HFFc6 (cell line): ENCODE data around the gene FOXB1. TPM values are rescaled to one million over a fixed set of nuclear protein-coding genes. Genes with fewer than 3 reads are reported as not detected.

Source experiments
- DNase-seq: peaks from one replicate; pipeline ENCODE4 v3.0.0-alpha.2; 2018
- H3K27ac Mint-ChIP-seq: 2 replicates; pipeline ENCODE4 v1.8.0; 2020; ENCODE audit warnings: mild to moderate bottlenecking, mixed read lengths
- H3K27me3 Mint-ChIP-seq: 2 replicates; pipeline ENCODE4 v1.8.0; 2021; ENCODE audit warnings: mild to moderate bottlenecking, moderate library complexity, mixed read lengths; ENCODE audit not compliant: insufficient read depth
- H3K36me3 Mint-ChIP-seq: 2 replicates; pipeline ENCODE4 v1.8.0; 2021; ENCODE audit warnings: low read depth, mixed read lengths
- H3K4me1 Mint-ChIP-seq: 2 replicates; pipeline ENCODE4 v1.8.0; 2020; ENCODE audit warnings: low read depth, mixed read lengths
- H3K4me3 Mint-ChIP-seq: 2 replicates; pipeline ENCODE4 v1.8.0; 2020; ENCODE audit warnings: mild to moderate bottlenecking, moderate library complexity, mixed read lengths
- H3K9me3 Mint-ChIP-seq: 2 replicates; pipeline ENCODE4 v1.8.0; 2020; ENCODE audit warnings: mild to moderate bottlenecking, mixed read lengths
- total RNA-seq, 6 experiments: library from RNA; stranded (reverse); fragmentation: NEBNext Ultra II Directional; extraction: Animal tissue kit (Norgen Biotek cat#: 25700); gene quantifications; 2 replicates in 1 of 6; 3 replicates in 5 of 6; pipeline ENCODE4 v1.2.3, GENCODE V29; 2021
- TF ChIP-seq, protein P1 (sequence below): fragments of 200-600 bp; sonication (generic); IDR thresholded peaks from 2 replicates; pipeline ENCODE4 v1.5.0; 2021; ENCODE audit warnings: antibody characterized with exemption, mild to moderate bottlenecking

The FOXB1 gene
- total RNA-seq, 6 experiments from 2014 or later = not detected

DNA sequence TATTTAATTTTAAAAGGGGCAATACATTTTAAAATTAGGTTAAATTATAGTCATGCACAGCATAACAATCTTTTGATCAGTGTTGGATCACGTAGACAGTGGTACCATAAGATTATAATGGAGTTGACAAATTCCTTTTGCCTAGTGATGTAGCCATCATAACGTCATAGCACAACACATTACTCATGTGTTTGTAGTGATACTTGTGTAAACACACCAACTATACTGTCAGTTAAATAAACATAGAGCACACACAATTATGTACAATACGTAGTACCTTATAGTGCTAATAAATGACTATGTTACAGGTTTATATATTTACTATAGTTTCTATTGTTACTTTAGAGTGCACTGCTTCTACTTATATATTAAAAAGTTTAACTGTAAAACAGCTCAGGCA lies 31.2 kb downstream of the FOXB1 start:
- Mint-ChIP-seq H3K4me3 (no peak overlapping the region), H3K36me3 (no peaks in the 10 kb centered on the region), H3K27me3 (peaks cover 4% of the 10 kb centered on the region; the same call in 1 of the 2 replicates), H3K27ac (no peak overlapping the region), H3K9me3 (no peaks in the 10 kb centered on the region), H3K4me1 (no peaks in the 10 kb centered on the region)
- TF ChIP-seq, protein P1, sequence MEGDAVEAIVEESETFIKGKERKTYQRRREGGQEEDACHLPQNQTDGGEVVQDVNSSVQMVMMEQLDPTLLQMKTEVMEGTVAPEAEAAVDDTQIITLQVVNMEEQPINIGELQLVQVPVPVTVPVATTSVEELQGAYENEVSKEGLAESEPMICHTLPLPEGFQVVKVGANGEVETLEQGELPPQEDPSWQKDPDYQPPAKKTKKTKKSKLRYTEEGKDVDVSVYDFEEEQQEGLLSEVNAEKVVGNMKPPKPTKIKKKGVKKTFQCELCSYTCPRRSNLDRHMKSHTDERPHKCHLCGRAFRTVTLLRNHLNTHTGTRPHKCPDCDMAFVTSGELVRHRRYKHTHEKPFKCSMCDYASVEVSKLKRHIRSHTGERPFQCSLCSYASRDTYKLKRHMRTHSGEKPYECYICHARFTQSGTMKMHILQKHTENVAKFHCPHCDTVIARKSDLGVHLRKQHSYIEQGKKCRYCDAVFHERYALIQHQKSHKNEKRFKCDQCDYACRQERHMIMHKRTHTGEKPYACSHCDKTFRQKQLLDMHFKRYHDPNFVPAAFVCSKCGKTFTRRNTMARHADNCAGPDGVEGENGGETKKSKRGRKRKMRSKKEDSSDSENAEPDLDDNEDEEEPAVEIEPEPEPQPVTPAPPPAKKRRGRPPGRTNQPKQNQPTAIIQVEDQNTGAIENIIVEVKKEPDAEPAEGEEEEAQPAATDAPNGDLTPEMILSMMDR = no peak
- DNase-seq = no peak

- no peaks in the 10 kb centered on the region for H3K4me1 Mint-ChIP-seq
- no peaks in the 10 kb centered on the region for H3K36me3 Mint-ChIP-seq
- no peak overlapping the region for H3K27ac Mint-ChIP-seq
- peaks cover 7% of the 10 kb centered on the region for H3K27me3 Mint-ChIP-seq
- TF ChIP-seq, protein P1 = no peak
- DNase-seq = no peak
- H3K4me3 Mint-ChIP-seq = no peak overlapping the region
- no peaks in the 10 kb centered on the region for H3K9me3 Mint-ChIP-seq
Measured at GRCh38 chr15:60039316-60039715, 35.2 kb downstream of the FOXB1 start.

- H3K4me3 Mint-ChIP-seq = no peak overlapping the region
- DNase-seq = no peak
- peaks cover 5% of the 10 kb centered on the region for H3K27me3 Mint-ChIP-seq
- H3K36me3 Mint-ChIP-seq = no peaks in the 10 kb centered on the region
- H3K27ac Mint-ChIP-seq = no peak overlapping the region
- TF ChIP-seq, protein P1 = no peak
- H3K4me1 Mint-ChIP-seq = no peaks in the 10 kb centered on the region
- H3K9me3 Mint-ChIP-seq = no peaks in the 10 kb centered on the region
Measured at GRCh38 chr15:60043744-60044435, 39.8 kb downstream of the FOXB1 start.

DNA sequence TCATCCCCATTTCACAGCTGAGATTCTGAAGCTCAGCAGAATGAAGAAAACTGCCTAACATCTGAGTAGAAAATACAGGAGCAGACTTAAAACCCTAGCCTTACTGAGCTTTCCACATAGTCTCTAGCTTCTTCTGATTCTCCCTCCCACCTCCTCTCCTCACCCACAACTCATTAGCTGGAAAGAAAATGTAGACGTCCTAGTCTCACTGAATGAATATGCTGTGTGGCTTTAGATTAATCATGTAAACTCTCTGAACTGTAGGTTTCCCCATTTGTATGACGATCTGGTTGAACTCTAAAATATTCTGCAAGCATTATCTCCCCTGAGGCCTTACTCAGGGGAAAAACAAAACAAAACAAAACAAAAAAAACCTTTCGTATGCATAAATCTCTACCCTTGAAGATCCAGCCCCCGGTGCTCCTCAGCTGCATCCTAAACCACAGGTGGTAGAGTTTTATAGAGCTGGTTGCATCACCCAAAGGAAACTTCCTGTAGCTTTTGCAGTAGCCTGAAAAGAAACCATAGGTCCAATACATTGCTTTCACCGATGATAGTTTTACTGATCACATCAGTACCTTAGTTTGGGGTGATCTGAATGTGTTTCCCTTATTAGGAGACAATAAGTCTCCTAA lies 40.6 kb downstream of the FOXB1 start:
- H3K9me3 Mint-ChIP-seq = peaks cover 6% of the 10 kb centered on the region
- TF ChIP-seq, protein P1 = no peak
- no peak for DNase-seq
- H3K36me3 Mint-ChIP-seq = no peaks in the 10 kb centered on the region
- H3K4me3 Mint-ChIP-seq = no peak overlapping the region
- H3K27me3 Mint-ChIP-seq = peaks cover 5% of the 10 kb centered on the region
- H3K27ac Mint-ChIP-seq = no peak overlapping the region
- H3K4me1 Mint-ChIP-seq = no peaks in the 10 kb centered on the region

GRCh38 chr15:60047701-60048100 lies 43.6 kb downstream of the FOXB1 start:
- no peak overlapping the region for H3K4me3 Mint-ChIP-seq
- H3K27me3 Mint-ChIP-seq = peaks cover 5% of the 10 kb centered on the region
- no peaks in the 10 kb centered on the region for H3K4me1 Mint-ChIP-seq
- H3K27ac Mint-ChIP-seq = no peak overlapping the region
- DNase-seq = no peak
- H3K36me3 Mint-ChIP-seq = no peaks in the 10 kb centered on the region
- TF ChIP-seq, protein P1 = no peak
- peaks cover 20% of the 10 kb centered on the region for H3K9me3 Mint-ChIP-seq
